ENCODE measurements around the gene SEC14L5.

DNA sequence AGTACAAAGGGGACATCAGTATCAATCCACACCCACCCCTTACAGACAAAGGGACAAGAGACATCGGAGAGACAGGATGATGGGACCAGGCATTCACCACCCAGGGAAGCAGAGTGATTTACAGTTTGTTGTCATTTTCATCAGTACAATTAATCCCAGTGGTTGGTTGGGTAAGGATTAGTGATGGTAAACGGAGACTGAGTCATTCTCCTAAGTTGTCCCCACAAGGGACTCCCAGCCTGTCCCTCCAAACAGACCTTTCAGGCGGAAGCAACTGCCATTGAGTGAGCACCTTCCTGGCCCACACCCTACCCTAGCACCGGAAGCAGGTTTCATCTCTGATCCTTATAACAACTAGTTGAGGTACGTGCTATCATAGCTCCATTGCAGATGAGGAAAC, 32.3 kb upstream of the SEC14L5 start:
- TF ChIP-seq CTCF (conservative IDR thresholded peaks at IDR 0.05), result no peak
- no peak for TF ChIP-seq EZH2 (IDR thresholded peaks at IDR 0.05; ENCODE audit: low read depth)
